GM21717 (cell line): ENCODE results near the gene PTGDS.

Experiments
- ATAC-seq: cut with Tn5 transposase; IDR thresholded peaks from one replicate; pipeline ENCODE4 v1.9.1; 2021; ENCODE audit warnings: mild to moderate bottlenecking, moderate library complexity; ENCODE audit not compliant: unreplicated experiment

The PTGDS gene

DNA sequence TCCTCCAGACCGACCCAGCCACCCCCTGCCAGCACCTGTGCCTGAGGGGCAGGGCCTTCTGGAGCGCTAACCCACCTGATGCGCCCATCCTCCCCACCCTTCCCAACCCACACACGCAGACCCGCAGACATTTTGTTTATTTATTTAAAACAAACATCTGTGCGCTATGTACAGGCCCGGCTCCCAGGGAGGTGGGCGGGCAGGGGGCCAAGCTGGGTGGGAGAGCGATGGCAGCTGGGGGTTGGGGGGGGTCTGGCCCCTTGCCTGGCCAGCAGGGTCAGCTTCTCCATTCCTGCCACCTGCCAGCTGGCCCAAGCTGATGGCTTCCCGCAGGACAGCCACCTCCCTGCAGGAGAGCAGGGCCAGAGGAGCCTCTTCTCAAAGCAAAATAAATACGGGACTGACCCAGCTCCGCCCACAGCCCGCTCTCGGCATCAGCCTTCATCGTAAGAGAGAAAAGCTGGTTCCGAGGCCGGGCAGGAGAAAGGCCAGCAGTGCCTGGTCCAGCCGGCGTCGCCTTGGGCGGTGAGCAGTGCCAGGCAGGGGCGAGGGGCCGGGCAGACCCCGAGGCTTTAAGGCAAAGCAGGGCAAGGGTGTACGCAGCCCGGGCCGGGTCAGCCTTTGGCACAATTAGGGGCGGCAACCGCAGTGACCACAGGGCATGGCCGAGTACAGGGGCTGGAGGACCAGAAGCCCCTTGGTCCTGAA, 30.0 kb downstream of the PTGDS start:
- ATAC-seq: no peak

DNA sequence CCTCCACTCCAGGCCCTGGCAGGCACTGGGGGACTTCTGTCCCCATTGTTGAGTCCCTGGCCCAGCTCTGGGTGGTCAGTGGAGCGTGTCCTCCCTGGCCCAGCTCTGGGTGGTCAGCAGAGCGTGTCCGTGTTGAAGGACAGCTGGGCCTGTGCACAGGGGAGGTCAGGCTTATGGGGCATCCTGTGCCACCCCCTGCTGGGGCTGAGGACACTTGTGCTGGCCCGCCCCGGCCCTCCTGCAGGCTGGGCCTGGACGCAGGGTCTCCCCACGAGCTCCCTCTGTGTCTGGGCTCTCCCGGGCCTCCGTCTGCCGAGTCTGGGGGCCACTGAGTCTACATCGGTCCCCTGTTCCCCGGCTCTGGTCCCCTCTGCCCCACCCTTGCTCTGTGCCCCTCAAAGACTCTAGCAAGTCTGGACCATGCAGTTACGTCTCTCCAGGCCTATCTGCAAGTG, 30.5 kb downstream of the PTGDS start:
- no peak for ATAC-seq

DNA sequence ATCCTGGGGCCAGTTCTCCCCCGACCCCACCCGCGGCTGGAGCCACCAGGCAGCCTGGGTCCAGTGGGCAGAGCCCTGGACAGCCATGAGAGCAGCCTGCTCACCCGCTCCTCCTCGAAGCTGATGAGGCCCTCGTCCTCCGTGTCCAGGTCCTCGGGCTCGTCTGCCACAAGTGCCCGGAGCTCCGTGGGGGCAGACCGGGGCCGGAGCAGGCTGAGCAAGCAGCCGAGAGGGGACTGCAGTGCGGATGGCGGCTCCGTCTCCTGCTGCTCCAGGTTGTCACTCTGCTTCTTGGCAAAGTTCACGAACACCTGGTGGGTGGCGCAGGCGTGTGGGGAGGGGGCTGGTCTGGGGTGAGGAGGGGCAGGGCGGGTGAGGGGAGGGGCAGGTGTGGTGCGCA, 31.0 kb downstream of the PTGDS start:
- ATAC-seq: no peak

DNA sequence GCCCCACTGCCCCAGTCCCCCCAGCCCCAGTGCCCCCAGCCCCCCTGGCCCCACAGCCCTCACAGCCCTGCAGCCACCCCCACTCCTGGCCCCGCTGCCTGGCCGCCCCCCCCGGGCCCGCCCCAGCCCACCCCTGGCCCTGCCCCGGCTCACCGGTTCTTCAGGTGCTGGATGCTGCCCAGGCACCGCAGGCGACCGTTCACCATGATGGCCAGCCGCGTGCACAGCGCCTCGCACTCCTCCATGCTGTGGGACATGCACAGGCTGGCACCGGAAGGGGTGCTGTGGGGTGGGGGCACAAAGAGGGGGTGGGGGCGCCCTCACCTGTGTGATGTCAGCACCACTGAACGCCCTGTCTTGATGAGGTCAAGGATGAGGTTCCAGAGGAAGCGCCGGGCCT, 31.9 kb downstream of the PTGDS start:
- no peak for ATAC-seq

- no peak for ATAC-seq
Measured at GRCh38 chr9:137009938-137010732, 32.8 kb downstream of the PTGDS start.

GRCh38 chr9:137011156-137011555, 33.9 kb downstream of the PTGDS start:
- no peak for ATAC-seq

DNA sequence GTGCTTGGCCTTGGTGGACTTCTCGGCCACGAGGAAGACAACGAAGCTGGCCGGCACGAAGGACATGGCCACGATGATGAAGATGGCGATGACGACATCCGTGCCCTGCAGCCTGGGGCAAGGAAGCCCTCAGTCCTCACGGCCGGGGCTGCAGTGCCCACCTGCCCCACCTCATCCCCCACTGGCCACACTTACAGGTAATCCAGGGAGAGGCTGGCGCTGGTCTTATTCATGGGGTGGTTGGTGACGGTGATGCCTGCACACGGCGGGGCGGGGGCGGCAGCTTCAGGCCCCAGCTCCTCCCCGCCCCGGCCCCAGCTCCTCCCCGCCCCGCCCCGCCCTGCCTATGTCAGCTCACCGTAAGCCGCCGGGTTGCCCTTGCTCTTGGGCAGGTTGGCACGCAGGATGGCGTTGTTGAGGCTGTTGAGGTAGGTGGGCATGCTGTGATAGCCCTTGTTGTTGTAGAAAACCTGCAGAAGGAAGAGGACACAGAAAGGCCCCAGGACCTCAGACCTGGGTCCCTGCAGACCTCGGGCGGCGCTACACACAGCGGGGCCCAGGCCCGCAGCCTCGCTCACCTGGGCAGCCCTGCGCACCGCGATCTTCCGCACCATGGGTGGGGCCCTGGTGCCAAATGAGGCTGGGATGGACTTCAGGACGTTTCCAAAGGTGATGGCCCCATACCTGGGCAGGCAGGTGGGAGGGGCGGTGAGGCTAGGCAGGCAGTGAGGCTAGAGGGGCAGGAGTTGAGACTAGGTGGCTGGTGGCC, 34.8 kb downstream of the PTGDS start:
- ATAC-seq: no peak

DNA sequence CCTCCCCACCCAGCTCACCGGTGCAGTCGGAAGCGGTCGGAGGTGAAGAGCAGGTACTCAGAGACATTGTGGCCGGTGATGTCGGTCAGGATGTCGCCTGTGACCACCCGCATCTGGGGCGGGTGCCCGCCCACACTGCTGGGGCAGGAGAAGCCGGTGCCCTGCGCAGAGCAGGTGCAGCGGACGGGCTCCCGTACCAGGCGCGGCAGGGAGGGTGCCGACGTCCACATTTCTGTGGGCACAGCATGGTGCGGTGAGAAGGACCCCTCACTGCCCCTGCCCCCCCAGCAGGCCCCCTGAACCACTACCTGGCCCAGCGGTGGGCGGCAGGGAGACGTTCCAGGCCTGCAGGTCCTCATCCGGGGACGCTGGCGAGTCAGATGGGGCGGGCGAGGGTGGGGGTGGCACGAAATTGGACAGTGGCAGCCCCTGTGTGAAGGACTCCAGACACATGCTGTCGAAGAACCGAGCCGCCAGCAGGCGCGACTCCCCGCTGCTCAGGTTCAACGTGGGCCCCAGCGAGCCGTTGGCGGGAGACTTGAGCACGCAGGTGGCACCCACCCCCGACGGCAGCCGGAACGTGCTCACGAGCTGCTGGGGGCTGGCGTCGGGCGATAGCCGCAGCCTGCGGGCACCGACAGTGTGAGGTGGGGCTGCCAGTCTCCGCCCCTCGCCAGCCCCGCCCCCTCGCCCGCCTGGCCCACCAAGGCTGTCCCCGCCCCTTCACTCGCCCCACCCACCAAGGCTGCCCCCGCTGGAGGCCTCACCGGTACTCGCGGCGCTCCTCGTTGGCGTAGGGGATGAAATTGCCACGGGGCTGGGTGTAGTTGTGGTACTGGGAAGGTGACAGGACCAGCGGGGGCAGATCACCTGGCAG, 35.6 kb downstream of the PTGDS start:
- no peak for ATAC-seq

DNA sequence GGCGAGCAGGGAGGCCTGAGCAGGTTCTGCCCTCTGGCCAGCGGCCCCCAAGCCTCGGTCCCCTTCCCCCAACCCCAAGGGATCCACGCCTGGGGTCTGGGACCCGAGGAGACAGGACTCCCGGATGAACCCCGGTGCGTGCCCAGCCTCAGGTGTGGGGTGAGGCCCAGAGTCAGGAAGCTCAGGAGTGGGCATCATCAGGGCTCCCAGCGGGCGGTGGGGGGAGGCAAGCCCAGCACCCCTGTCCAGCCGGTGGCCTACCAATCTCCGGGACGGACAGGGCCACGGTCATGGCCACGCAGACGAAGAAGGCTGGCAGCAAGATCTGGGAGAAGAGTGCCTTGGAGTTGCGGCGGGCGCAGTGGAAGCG, 36.3 kb downstream of the PTGDS start:
- no peak for ATAC-seq

DNA sequence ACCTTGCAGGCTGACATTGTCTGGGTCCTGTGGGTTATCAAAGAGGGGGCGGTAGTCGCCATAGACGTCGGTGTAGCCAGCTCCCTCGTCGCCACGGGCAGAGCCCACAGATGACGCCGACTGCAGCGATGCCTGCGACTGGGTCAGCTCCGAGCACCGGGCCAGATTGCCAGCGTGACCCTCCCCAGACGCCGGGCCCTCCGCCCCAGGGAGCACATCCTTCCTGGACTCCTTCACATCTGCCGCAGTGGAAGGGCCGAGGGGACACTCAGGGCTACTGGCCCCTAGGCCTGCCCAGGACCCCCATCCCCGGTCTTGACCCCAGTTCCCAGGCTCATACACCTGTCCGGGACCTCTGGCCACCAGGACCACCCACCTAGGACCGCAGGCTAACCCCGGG, 36.9 kb downstream of the PTGDS start:
- ATAC-seq: no peak

- ATAC-seq: no peak
Measured at GRCh38 chr9:137014776-137015539, 37.7 kb downstream of the PTGDS start.

DNA sequence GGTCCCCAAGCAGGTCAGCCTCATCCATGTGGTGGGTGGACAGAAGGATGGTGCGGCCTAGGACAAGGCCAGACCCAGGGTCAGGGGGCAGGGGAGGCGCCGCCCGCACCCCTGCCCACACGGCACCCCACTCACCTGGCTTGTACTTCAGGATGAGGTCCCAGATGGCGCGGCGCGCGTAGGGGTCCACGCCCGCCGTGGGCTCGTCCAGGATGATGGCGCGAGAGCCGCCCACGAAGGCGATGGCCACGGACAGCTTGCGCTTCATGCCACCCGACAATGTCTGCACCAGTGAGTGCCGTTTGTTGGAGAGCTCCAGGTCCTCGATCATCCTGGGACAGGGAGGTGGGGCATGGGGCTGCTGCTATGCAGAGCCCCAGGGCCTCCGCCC, 38.2 kb downstream of the PTGDS start:
- ATAC-seq: no peak

DNA sequence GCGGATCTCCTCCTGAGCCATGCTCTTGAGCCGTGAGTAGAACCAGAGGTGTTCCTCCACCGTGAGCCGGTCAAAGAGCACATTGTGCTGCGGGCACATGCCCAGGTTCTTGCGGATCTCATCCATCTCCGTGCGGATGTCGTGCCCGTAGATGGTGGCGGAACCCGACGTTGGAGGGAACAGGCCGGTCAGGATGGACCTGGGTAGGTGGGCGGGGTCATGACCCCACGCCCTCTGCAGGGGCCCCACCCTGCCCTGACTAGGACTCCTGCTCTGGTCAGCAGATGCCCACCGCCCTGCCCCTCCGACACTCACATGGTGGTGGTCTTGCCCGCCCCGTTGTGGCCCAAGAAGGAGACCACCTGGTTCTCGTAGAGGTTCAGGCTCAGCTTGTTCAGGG, 38.7 kb downstream of the PTGDS start:
- ATAC-seq: no peak

DNA sequence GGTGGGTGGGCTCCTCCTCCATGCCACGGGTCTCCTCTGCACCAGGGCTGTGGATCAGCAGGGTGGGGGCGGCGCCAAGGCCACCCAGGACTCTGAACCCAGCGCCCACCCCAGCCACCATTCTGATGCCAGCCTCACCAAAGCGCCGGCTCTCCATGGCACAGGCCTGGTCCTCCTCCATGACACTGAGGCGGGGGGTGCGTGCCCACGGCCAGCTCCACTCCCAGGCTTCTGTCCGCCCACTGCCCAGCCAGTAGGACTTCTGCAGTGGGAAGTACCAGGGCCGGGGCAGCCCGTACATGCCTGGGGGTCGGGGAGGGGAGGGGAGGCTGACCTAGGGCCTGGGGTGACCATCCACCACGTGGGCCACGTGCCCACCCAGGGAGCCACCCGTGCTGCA, 39.1 kb downstream of the PTGDS start:
- no peak for ATAC-seq

- ATAC-seq: no peak
Measured at GRCh38 chr9:137017071-137017470, 39.8 kb downstream of the PTGDS start.

DNA sequence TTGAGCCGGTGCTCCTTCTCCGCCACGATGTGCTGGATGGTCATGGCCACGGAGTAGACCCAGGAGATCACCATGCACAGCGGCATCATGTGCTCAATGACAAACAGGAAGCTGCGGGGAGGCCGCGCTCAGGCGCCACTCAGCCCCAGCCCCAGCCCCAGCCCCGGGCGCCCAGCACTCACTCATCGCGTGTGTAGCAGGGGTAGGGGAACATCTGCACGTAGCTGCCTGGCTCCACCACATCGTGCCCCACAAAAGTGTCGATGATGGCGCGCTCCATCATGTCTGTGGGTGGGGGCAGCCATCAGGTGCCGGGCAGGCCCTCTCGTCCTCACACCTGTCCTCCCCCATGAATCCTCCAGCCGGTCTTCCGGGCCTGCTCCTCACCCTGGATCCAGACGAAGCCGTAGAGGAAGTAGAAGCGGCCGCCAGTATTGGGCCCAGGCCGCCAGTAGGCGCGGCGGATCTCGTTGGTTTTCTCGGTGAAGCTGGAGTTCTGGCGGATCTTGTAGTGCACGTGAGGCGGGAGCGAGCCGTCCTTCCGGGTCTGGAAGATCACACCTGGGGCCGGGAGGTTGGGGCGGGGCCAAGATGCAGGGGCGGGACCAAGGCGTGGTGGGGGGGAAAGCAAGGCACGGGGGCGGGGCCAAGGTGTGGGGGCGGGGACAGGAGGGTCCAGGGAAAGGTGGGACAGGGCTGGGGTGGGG, 40.6 kb downstream of the PTGDS start:
- ATAC-seq: no peak

- ATAC-seq: no peak
Measured at GRCh38 chr9:137018761-137019559, 41.7 kb downstream of the PTGDS start.

DNA sequence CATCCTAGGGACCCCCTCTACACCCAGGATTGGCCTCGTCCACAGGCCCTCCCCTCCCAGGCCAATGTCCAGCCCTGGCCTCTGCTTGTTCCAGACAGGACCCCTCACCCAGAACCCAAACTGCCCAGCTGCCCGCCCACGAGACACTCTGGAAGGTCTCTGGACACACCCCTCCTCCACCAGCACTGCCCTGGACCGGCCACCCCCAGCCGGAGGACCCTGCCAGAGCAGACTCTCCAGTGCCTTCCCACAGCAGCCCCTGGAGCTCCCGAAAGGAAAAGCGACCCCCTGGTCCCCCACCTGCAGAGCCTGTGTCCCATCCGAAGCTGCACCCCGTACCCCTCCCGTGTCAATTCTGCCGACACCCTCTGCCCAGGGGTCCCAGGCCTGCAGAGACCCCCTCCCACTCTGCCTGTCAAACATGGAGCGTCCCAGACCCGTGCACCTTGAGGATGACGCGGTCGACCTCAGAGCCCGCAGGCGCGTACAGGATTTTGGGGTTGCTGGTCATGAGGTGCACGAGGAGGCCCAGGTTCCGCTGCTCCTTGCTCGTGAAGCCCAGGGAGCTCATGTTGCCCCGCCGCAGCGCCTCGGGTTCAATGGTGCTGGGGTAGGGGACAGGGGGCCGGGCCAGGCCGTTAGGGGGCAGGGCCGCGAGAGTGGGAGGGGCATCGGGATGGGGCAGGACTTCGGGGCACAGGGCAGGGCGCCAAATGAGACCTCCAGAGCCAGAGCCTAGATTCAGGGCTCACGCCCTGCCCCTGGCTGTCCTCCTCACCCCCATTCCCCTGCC, 42.8 kb downstream of the PTGDS start:
- no peak for ATAC-seq
